ENCODE data around the gene DIRAS1. TPM values are rescaled to one million over a fixed set of nuclear protein-coding genes. Genes with fewer than 3 reads are reported as not detected.

The DIRAS1 gene
- total RNA-seq, 1 experiment from 2014 or later: 7.8 TPM

- H3K18ac ChIP-seq (ENCODE audit: insufficient read length, low read depth, low read length): no peak overlapping the region
- H3K9me3 ChIP-seq (ENCODE audit: control insufficient read depth, low read depth, low read length): no peaks in the 10 kb centered on the region
- Mint-ChIP-seq H3K4me3 (no peak overlapping the region), H3K36me3 (ENCODE audit: insufficient read depth in 1 of 3, low read depth in 3 of 3) (peaks cover 13 to 58% (median 48%) of the 10 kb centered on the region in 3 experiments; a peak in 6 of 7 replicates), H3K4me1 (no peaks in the 10 kb centered on the region), H3K27ac (no peak overlapping the region), H3K9me3 (no peaks in the 10 kb centered on the region), H3K27me3 (ENCODE audit: low read depth) (peaks cover 5% of the 10 kb centered on the region; the same call in 1 of the 2 replicates)
- no peak overlapping the region for H2AK5ac ChIP-seq (ENCODE audit: insufficient read length, low read length)
- DNase-seq: no peak
- WGBS (ENCODE audit: extremely low coverage, insufficient read length, low lambda C conversion rate): no CpG with 5 or more reads among the region's 43 CpGs
- no peak overlapping the region for H4K5ac ChIP-seq (ENCODE audit: insufficient read length, low read depth, low read length)
- no peak overlapping the region for H4K8ac ChIP-seq (replicated peaks; ENCODE audit: insufficient read length, low read depth, low read length)
- no peaks in the 10 kb centered on the region for H3K27me3 ChIP-seq (ENCODE audit: insufficient read depth, low read length)
- no peak overlapping the region for H3K27ac ChIP-seq (ENCODE audit: insufficient read length, low read depth, low read length)
- no peak overlapping the region for H2BK15ac ChIP-seq (ENCODE audit: low read depth, low read length)
- no peak overlapping the region for H2BK12ac ChIP-seq (ENCODE audit: insufficient read length, low read depth, low read length)
- H2BK120ac ChIP-seq (ENCODE audit: low read depth, low read length, poor library complexity, severe bottlenecking): no peak overlapping the region
- no peak overlapping the region for H3K9ac ChIP-seq (ENCODE audit: extremely low read depth, insufficient read length, low read length)
- no peak overlapping the region for H3K14ac ChIP-seq (ENCODE audit: insufficient read depth, low read length)
- TF ChIP-seq, protein P1, sequence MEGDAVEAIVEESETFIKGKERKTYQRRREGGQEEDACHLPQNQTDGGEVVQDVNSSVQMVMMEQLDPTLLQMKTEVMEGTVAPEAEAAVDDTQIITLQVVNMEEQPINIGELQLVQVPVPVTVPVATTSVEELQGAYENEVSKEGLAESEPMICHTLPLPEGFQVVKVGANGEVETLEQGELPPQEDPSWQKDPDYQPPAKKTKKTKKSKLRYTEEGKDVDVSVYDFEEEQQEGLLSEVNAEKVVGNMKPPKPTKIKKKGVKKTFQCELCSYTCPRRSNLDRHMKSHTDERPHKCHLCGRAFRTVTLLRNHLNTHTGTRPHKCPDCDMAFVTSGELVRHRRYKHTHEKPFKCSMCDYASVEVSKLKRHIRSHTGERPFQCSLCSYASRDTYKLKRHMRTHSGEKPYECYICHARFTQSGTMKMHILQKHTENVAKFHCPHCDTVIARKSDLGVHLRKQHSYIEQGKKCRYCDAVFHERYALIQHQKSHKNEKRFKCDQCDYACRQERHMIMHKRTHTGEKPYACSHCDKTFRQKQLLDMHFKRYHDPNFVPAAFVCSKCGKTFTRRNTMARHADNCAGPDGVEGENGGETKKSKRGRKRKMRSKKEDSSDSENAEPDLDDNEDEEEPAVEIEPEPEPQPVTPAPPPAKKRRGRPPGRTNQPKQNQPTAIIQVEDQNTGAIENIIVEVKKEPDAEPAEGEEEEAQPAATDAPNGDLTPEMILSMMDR (conservative IDR thresholded peaks at IDR 0.05): no peak
- no peak overlapping the region for H3K4ac ChIP-seq (ENCODE audit: low read depth, low read length)
- no peak overlapping the region for H3T11ph ChIP-seq (ENCODE audit: low read length)
- H3K56ac ChIP-seq (ENCODE audit: insufficient read length, low read depth, low read length): no peak overlapping the region
- H2AFZ ChIP-seq (ENCODE audit: low read length): no peak overlapping the region
- no peaks in the 10 kb centered on the region for H4K20me1 ChIP-seq (ENCODE audit: control insufficient read depth, insufficient read depth, insufficient read length)
- H3K23ac ChIP-seq (ENCODE audit: insufficient read length, low read depth, low read length): no peak overlapping the region
- H2BK5ac ChIP-seq (ENCODE audit: insufficient read length, low read length): no peak overlapping the region
- no peaks in the 10 kb centered on the region for H3K23me2 ChIP-seq (ENCODE audit: insufficient read length, low read depth, low read length, poor library complexity, severe bottlenecking)
- H3K79me1 ChIP-seq (ENCODE audit: insufficient read depth, low read depth, low read length, poor library complexity, severe bottlenecking): no peaks in the 10 kb centered on the region
- H2BK20ac ChIP-seq (ENCODE audit: low read depth, low read length, poor library complexity, severe bottlenecking): no peak overlapping the region
- no peak overlapping the region for H4K91ac ChIP-seq (ENCODE audit: insufficient read length, low read depth, low read length)
- H3K4me2 ChIP-seq (ENCODE audit: insufficient read depth, insufficient read length, low read length): no peak overlapping the region
- H3K79me2 ChIP-seq (ENCODE audit: insufficient read depth, low read length): no peaks in the 10 kb centered on the region
- H3K4me1 ChIP-seq (ENCODE audit: insufficient read depth, low read length): no peaks in the 10 kb centered on the region
These were observed 33.7 kb upstream of the DIRAS1 start for GRCh38 chr19:2754659-2755447.

Measured in H9 (cell line).